NCI-H510A treated with DMSO at 0.1 percent for 48 hours (cell line): ENCODE measurements around the gene AKR1C1.
"Not testable (repeated sequence)": the region's sequence is repeated elsewhere in the genome, so short reads cannot be mapped to it uniquely, and the experiment has no call there.

Source experiments
- DNase-seq: peaks from one replicate; lab custom pipeline; 2025; lab: John Stamatoyannopoulos, UW

The AKR1C1 gene

DNA sequence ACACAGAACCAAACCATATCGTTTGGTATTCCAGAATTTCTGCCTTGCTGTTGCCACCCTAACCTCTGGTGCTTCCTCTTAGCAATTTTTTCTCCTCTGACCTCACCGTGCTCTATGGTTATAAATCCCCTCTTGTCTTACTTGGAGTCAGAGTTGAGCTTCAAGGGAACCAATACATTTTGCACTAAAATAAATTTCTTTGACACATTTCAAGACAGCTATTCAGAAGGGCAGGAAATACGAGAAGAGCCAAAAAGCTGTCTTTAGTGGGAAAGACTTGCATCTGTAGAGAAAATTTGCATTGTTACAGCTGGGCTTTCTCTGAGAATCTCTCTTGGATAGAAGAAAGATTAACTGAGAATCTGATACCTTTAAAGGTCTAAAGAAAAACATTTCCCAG is 54.9 kb downstream of the AKR1C1 start:
- no peak for DNase-seq

- DNase-seq = not testable (repeated sequence)
Measured at GRCh38 chr10:5018671-5019277, 55.6 kb downstream of the AKR1C1 start.

- DNase-seq = peak; percentile 91
Measured at GRCh38 chr10:5019770-5020612, 56.8 kb downstream of the AKR1C1 start.

DNA sequence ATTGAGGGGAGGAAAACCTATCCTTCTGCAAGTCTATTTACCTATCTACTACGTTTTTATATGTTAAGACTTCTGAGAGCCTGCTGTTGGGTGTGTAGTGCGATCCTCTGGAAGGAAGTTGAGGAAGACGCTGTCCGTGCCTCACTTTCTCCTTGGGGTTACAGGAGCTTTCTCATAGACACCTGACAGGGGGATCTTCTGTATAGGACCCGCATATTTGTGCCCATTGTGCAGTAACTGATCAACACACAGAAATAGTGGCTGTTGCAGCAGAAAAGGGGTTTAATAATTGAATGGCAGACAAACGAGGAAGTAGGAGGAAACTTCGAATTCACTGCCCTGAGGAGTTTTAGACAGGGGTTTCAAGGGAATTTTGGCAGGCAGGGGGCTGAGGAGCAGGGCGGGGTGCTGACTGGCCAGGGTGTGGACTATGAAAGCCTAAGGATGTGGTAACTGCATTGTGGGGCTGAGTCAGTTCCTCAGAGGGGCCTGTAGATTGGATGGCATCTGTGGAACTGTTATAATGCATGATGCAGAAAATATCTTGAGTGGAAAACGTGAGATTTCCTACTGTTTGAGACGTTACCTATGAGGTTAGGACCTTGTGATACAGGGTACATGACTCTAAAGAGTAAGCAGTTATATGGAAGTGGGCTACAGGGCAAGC is 58.5 kb downstream of the AKR1C1 start:
- not testable (repeated sequence) for DNase-seq

DNA sequence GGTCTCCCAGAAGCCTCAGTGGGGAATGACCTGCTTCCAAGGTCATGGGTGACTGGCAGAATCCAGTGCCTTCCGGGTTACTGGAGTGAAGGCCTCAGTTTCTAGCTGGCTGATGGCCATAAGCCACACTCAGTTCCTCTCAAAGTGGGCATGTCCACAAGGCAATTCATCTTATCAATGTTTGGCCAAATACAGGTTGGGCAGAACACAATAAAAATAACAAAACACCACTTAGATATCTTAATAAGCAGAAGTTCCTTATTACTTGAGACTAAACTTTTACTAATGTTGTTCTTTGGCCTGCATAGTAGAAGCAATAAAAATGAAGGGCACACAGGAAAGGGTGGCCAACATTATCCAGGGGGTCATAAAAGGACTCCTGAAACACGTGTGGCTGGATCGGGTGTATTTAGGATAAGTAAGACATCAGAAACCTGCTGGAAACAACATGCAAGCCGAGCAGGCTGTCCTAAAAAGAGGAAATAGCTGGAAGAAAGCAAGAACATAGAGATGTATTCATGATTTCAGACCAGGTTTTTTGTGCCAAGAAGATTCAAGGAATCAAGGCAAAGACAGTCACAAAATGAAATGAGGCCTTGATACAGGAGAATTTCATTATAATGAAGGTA is 60.1 kb downstream of the AKR1C1 start:
- no peak for DNase-seq

GRCh38 chr10:5025461-5025881 is 62.3 kb downstream of the AKR1C1 start:
- DNase-seq = not testable (repeated sequence)

- no peak for DNase-seq
Measured at GRCh38 chr10:5030989-5031388, 67.8 kb downstream of the AKR1C1 start.

DNA sequence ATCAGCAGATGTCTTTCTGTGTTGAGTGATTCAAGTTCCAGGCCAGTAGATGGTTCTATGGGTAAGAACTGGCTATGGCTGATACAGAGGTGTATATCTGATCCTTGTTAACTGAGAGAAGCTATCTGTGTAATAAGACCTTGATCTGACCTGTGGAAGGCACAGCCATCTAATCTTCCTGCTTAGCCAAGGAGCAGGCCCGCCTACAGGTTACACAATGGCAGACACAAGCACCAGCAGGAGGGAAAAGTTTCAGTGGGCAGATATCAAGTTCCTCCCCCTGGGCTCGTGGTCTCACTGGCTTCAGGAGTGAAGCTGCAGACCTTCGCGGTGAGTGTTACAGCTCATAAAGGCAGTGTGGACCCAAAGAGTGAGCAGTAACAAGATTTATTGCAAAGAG is 68.4 kb downstream of the AKR1C1 start:
- not testable (repeated sequence) for DNase-seq

DNA sequence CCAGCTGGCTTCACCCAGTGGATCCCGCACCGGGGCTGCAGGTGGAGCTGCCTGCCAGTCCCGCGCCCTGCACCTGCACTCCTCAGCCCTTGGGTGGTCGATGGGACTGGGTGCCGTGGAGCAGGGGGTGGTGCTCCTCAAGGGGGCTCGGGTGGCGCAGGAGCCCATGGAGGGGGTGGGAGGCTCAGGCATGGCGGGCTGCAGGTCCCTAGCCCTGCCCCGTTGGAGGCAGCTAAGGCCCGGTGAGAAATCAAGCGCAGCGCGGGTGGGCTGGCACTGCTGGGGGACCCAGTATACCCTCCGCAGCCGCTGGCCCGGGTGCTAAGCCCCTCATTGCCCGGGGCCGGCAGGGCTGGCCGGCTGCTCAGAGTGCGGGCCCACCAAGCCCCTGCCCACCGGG is 69.2 kb downstream of the AKR1C1 start:
- not testable (repeated sequence) for DNase-seq
